Parathyroid adenoma (tissue), 2 donors: ENCODE measurements around the gene CDH18.

Experiments
- H2AFZ ChIP-seq: fragments of 300-600 bp; sonication (generic); one replicate; pipeline ENCODE4 v1.7.0; 2017; ENCODE audit warnings: antibody characterized with exemption, mild to moderate bottlenecking
- H3K27ac ChIP-seq: fragments of 300-600 bp; sonication (generic); one replicate; pipeline ENCODE4 v1.7.0; 2017
- H3K27me3 ChIP-seq: fragments of 300-600 bp; sonication (generic); one replicate; pipeline ENCODE4 v1.7.0; 2017; ENCODE audit warnings: low read length; ENCODE audit not compliant: control insufficient read depth, insufficient read depth
- H3K36me3 ChIP-seq: fragments of 300-600 bp; sonication (generic); one replicate; pipeline ENCODE4 v1.7.0; 2017; ENCODE audit warnings: low read length; ENCODE audit not compliant: control insufficient read depth, insufficient read depth
- H3K4me1 ChIP-seq: fragments of 300-600 bp; sonication (generic); one replicate; pipeline ENCODE4 v1.7.0; 2017; ENCODE audit warnings: control low read depth
- H3K4me2 ChIP-seq: fragments of 300-600 bp; sonication (generic); one replicate; pipeline ENCODE4 v1.7.0; 2017; ENCODE audit warnings: low read length
- H3K4me3 ChIP-seq: fragments of 300-600 bp; sonication (generic); one replicate; pipeline ENCODE4 v1.7.0; 2017; ENCODE audit warnings: low read depth, low read length
- H3K79me2 ChIP-seq: fragments of 300-600 bp; sonication (generic); one replicate; pipeline ENCODE4 v1.7.0; 2017; ENCODE audit warnings: control low read depth
- H3K9ac ChIP-seq: fragments of 300-600 bp; sonication (generic); one replicate; pipeline ENCODE4 v1.7.0; 2017; ENCODE audit warnings: mild to moderate bottlenecking
- H3K9me3 ChIP-seq: fragments of 300-600 bp; sonication (generic); one replicate; pipeline ENCODE4 v1.7.0; 2017; ENCODE audit warnings: low read length; ENCODE audit not compliant: control insufficient read depth
- TF ChIP-seq, protein P1 (sequence below): fragments of 300-600 bp; sonication (generic); IDR thresholded peaks from one replicate; pipeline ENCODE4 v1.7.0; 2017; ENCODE audit warnings: antibody characterized with exemption, mild to moderate bottlenecking
- donor health status: primary hyperparathyroidism.

The CDH18 gene

DNA sequence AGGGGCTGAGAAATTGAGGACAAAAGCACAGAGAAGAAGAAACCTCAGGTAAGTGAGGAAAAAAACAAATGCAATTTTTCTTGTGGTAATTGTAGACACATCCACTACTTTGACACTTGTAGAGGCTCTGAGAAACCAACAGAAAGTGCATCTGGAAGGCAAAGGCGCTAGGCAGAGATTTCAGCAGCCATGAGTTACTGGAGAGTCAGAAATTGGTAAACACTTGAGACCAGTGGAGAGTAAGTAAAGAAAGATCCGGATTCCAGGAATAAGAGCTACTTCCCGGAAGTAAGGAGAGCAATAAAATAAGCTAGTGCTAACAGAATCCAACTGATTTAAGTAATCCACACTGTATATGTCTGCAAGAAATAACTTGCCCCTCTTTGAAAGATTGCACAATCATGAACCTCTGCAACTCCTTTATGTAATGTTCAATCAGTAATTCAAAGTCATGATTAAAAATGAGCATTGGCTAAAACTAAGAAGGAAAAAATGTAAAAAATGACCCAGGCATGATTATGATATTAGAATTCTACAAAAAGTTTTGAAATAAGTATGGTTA is 382.1 kb downstream of the CDH18 start:
- Histone ChIP-seq H3K79me2 (no peaks in the 10 kb centered on the region), H2AFZ (no peak overlapping the region), H3K4me3 (no peak overlapping the region), H3K36me3 (no peaks in the 10 kb centered on the region), H3K27ac (no peak overlapping the region), H3K4me1 (no peaks in the 10 kb centered on the region), H3K9me3 (no peaks in the 10 kb centered on the region), H3K27me3 (no peaks in the 10 kb centered on the region), H3K4me2 (no peak overlapping the region), H3K9ac (no peak overlapping the region)
- TF ChIP-seq, protein P1, sequence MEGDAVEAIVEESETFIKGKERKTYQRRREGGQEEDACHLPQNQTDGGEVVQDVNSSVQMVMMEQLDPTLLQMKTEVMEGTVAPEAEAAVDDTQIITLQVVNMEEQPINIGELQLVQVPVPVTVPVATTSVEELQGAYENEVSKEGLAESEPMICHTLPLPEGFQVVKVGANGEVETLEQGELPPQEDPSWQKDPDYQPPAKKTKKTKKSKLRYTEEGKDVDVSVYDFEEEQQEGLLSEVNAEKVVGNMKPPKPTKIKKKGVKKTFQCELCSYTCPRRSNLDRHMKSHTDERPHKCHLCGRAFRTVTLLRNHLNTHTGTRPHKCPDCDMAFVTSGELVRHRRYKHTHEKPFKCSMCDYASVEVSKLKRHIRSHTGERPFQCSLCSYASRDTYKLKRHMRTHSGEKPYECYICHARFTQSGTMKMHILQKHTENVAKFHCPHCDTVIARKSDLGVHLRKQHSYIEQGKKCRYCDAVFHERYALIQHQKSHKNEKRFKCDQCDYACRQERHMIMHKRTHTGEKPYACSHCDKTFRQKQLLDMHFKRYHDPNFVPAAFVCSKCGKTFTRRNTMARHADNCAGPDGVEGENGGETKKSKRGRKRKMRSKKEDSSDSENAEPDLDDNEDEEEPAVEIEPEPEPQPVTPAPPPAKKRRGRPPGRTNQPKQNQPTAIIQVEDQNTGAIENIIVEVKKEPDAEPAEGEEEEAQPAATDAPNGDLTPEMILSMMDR, result no peak

DNA sequence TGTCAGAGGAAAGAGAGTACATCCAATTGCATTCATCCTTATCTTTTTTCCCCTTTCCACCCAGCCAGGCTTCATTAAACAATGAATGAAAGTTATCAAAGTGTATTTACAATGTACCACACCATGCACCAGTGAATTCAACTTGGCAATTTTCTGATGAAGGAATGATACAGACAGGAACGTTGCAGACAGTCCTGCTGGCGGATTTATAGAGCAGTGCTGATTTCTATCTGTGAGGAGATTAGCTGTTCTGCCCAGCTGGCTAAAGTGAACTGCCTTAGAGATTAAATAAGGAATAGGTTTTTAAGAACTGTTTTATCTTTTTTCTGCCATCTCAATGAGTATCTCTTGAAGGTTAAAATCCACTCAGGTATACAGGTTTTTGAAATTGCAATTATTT is 403.9 kb downstream of the CDH18 start:
- Histone ChIP-seq H3K79me2 (no peaks in the 10 kb centered on the region), H3K4me2 (no peak overlapping the region), H3K36me3 (no peaks in the 10 kb centered on the region), H3K4me3 (no peak overlapping the region), H3K27ac (no peak overlapping the region), H3K9me3 (no peaks in the 10 kb centered on the region), H2AFZ (no peak overlapping the region), H3K9ac (no peak overlapping the region), H3K4me1 (no peaks in the 10 kb centered on the region), H3K27me3 (no peaks in the 10 kb centered on the region)
- TF ChIP-seq, protein P1, result no peak

DNA sequence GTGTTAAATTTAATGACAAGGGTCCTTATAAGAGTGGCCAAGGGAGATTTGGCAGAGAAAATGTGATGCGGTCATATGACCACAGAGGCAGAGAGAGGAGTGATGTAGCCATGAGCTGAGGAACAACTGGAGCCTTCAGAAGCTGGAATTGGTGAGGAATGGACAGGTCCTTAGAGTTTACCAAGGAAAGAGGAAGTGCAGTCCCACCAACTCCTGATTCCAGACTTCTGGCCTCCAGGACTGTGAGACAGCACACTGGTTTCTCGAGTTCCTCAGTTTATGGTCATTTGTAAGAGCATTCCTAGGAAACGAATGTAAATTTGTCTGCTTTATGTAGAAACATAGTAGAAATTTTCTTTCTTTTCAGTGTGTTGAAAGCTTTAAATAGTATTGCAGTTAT is 410.1 kb downstream of the CDH18 start:
- Histone ChIP-seq H3K27ac (no peak overlapping the region), H3K36me3 (no peaks in the 10 kb centered on the region), H3K79me2 (no peaks in the 10 kb centered on the region), H3K9me3 (no peaks in the 10 kb centered on the region), H3K4me1 (no peaks in the 10 kb centered on the region), H3K9ac (no peak overlapping the region), H3K4me3 (no peak overlapping the region), H2AFZ (no peak overlapping the region), H3K4me2 (no peak overlapping the region), H3K27me3 (no peaks in the 10 kb centered on the region)
- TF ChIP-seq, protein P1, result no peak

- H3K36me3 ChIP-seq, result no peaks in the 10 kb centered on the region
- H3K9ac ChIP-seq, result no peak overlapping the region
- no peak overlapping the region for H3K4me2 ChIP-seq
- H3K4me1 ChIP-seq, result no peaks in the 10 kb centered on the region
- H3K27me3 ChIP-seq, result no peaks in the 10 kb centered on the region
- H3K79me2 ChIP-seq, result no peaks in the 10 kb centered on the region
- no peak overlapping the region for H3K4me3 ChIP-seq
- no peaks in the 10 kb centered on the region for H3K9me3 ChIP-seq
- H2AFZ ChIP-seq, result no peak overlapping the region
- H3K27ac ChIP-seq, result no peak overlapping the region
- TF ChIP-seq, protein P1, result no peak
Observed at GRCh38 chr5:19568004-19568403, 420.0 kb downstream of the CDH18 start.

DNA sequence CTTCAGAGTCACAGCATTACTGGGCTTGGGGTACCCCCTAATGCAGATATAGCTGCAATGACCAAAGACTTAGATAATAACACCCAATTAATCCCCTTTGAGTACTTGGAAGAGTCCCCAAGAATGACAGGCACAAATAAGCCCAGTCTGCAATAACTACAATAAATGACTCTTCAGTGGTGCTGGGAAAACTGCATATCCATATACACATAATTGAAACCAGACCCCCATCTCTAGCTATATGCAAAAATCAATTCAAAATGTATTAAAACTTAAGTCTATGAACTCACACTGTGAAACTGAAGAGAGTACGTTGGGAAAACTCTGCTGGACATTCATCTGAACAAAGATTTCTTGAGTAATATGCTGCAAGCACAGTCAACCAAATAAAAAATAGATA is 422.5 kb downstream of the CDH18 start:
- Histone ChIP-seq H3K27ac (no peak overlapping the region), H3K79me2 (no peaks in the 10 kb centered on the region), H3K4me2 (no peak overlapping the region), H3K4me1 (no peaks in the 10 kb centered on the region), H3K36me3 (no peaks in the 10 kb centered on the region), H3K4me3 (no peak overlapping the region), H3K9ac (no peak overlapping the region), H3K9me3 (no peaks in the 10 kb centered on the region), H2AFZ (no peak overlapping the region), H3K27me3 (no peaks in the 10 kb centered on the region)
- TF ChIP-seq, protein P1, result no peak
